ENCODE measurements around the gene AGTR1. TPM values are rescaled to one million over a fixed set of nuclear protein-coding genes. Genes with fewer than 3 reads are reported as not detected.

The AGTR1 gene
- total and polyA plus RNA-seq, 2 of the 13 experiments (the other 11 are each of a cell fraction or from before 2014, with no cell fraction given): 0.64 to 1.5 TPM

DNA sequence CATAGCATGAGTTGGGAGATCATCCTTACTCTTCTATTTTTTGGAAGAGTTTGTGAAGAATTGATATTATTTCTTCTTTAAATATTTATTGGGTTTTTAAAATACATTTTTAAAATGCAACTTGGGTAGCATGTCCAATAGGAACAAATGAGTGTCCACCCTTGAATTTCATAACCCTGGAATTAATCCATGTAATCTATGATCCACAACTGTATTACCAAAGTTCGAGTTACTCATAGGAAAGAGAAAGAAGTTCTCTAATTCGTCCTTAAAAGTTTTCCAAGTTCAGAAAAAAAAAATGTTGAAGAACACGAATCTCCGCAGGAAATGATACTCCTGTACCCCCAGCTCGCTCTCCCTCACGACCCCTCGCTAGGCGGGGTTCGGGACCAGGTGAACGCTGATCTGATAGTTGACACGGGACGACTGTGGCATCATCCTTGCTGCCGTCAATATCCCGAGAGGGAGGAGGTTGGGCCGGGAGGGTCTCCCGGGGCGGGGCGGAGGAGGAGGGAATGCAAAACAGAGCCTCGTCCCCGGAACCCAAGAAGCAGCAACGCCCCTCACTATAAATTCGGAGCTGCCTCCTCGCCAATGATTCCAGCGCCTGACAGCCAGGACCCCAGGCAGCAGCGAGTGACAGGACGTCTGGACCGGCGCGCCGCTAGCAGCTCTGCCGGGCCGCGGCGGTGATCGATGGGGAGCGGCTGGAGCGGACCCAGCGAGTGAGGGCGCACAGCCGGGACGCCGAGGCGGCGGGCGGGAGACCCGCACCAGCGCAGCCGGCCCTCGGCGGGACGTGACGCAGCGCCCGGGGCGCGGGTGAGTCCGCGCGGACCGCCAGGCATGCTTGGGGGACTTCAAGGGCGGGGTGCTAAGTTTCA, at the start of gene AGTR1 (continued):
- TF ChIP-seq, protein P1, sequence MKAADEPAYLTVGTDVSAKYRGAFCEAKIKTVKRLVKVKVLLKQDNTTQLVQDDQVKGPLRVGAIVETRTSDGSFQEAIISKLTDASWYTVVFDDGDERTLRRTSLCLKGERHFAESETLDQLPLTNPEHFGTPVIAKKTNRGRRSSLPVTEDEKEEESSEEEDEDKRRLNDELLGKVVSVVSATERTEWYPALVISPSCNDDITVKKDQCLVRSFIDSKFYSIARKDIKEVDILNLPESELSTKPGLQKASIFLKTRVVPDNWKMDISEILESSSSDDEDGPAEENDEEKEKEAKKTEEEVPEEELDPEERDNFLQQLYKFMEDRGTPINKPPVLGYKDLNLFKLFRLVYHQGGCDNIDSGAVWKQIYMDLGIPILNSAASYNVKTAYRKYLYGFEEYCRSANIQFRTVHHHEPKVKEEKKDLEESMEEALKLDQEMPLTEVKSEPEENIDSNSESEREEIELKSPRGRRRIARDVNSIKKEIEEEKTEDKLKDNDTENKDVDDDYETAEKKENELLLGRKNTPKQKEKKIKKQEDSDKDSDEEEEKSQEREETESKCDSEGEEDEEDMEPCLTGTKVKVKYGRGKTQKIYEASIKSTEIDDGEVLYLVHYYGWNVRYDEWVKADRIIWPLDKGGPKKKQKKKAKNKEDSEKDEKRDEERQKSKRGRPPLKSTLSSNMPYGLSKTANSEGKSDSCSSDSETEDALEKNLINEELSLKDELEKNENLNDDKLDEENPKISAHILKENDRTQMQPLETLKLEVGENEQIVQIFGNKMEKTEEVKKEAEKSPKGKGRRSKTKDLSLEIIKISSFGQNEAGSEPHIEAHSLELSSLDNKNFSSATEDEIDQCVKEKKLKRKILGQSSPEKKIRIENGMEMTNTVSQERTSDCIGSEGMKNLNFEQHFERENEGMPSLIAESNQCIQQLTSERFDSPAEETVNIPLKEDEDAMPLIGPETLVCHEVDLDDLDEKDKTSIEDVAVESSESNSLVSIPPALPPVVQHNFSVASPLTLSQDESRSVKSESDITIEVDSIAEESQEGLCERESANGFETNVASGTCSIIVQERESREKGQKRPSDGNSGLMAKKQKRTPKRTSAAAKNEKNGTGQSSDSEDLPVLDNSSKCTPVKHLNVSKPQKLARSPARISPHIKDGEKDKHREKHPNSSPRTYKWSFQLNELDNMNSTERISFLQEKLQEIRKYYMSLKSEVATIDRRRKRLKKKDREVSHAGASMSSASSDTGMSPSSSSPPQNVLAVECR (CRISPR knock-in tag; IDR thresholded peaks at IDR 0.05; ENCODE audit: borderline replicate concordance): peak; percentile 65; the same call in 1 of the 2 replicates
- TF ChIP-seq, protein P2, sequence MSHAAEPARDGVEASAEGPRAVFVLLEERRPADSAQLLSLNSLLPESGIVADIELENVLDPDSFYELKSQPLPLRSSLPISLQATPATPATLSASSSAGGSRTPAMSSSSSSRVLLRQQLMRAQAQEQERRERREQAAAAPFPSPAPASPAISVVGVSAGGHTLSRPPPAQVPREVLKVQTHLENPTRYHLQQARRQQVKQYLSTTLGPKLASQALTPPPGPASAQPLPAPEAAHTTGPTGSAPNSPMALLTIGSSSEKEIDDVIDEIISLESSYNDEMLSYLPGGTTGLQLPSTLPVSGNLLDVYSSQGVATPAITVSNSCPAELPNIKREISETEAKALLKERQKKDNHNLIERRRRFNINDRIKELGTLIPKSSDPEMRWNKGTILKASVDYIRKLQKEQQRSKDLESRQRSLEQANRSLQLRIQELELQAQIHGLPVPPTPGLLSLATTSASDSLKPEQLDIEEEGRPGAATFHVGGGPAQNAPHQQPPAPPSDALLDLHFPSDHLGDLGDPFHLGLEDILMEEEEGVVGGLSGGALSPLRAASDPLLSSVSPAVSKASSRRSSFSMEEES (CRISPR knock-in tag; IDR thresholded peaks at IDR 0.05): no peak
- TF ChIP-seq BHLHE40 (IDR thresholded peaks at IDR 0.05; ENCODE audit: low read length): no peak
- TF ChIP-seq PAX8 (CRISPR knock-in tag; IDR thresholded peaks at IDR 0.05; ENCODE audit: borderline replicate concordance): no peak
- no peak for TF ChIP-seq ZNF619 (CRISPR knock-in tag; IDR thresholded peaks at IDR 0.05)
- TF ChIP-seq ZNF607 (CRISPR knock-in tag; IDR thresholded peaks at IDR 0.05; ENCODE audit: borderline replicate concordance): no peak
- TF ChIP-seq ATF7-NPFF (CRISPR knock-in tag; IDR thresholded peaks at IDR 0.05; ENCODE audit: low read depth): 0 out of 2 replicates have a peak, but pooled peaks have one; percentile 35
- TF ChIP-seq ZSCAN9 (CRISPR knock-in tag; IDR thresholded peaks at IDR 0.05; ENCODE audit: borderline replicate concordance): no peak
- TF ChIP-seq ZNF292 (CRISPR knock-in tag; IDR thresholded peaks at IDR 0.05; ENCODE audit: borderline replicate concordance, low read depth): no peak
- TF ChIP-seq, protein P3, sequence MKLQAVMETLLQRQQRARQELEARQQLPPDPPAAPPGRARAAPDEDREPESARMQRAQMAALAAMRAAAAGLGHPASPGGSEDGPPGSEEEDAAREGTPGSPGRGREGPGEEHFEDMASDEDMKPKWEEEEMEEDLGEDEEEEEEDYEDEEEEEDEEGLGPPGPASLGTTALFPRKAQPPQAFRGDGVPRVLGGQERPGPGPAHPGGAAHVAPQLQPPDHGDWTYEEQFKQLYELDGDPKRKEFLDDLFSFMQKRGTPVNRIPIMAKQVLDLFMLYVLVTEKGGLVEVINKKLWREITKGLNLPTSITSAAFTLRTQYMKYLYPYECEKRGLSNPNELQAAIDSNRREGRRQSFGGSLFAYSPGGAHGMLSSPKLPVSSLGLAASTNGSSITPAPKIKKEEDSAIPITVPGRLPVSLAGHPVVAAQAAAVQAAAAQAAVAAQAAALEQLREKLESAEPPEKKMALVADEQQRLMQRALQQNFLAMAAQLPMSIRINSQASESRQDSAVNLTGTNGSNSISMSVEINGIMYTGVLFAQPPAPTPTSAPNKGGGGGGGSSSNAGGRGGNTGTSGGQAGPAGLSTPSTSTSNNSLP (IDR thresholded peaks at IDR 0.05; ENCODE audit: low read depth, low read length): no peak
- TF ChIP-seq ZMYM3 (CRISPR knock-in tag; IDR thresholded peaks at IDR 0.05): no peak
- TF ChIP-seq KAT7 (CRISPR knock-in tag; IDR thresholded peaks at IDR 0.05; ENCODE audit: borderline replicate concordance): no peak
- TF ChIP-seq ZNF30 (CRISPR knock-in tag; IDR thresholded peaks at IDR 0.05): no peak
- TF ChIP-seq, protein P4, sequence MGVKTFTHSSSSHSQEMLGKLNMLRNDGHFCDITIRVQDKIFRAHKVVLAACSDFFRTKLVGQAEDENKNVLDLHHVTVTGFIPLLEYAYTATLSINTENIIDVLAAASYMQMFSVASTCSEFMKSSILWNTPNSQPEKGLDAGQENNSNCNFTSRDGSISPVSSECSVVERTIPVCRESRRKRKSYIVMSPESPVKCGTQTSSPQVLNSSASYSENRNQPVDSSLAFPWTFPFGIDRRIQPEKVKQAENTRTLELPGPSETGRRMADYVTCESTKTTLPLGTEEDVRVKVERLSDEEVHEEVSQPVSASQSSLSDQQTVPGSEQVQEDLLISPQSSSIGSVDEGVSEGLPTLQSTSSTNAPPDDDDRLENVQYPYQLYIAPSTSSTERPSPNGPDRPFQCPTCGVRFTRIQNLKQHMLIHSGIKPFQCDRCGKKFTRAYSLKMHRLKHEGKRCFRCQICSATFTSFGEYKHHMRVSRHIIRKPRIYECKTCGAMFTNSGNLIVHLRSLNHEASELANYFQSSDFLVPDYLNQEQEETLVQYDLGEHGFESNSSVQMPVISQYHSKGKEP (CRISPR knock-in tag; IDR thresholded peaks at IDR 0.05): no peak
- no peak for TF ChIP-seq HNRNPK (IDR thresholded peaks at IDR 0.05; ENCODE audit: low read depth, low read length, poor library complexity, severe bottlenecking)
